IMR-90 (cell line): ENCODE measurements around the gene DDX6. TPM values are rescaled to one million over a fixed set of nuclear protein-coding genes. Genes with fewer than 3 reads are reported as not detected.

Source experiments
- ATAC-seq: fragments of 200-7000 bp; cut with Tn5 transposase; 2 replicates; pipeline ENCODE4 v1.9.1; 2020; ENCODE audit warnings: low read depth, mild to moderate bottlenecking, moderate library complexity
- BruUV-seq: library from RNA; stranded (reverse); fragments of 400-500 nt; replicated peaks from 2 replicates; lab custom pipeline; 2021; lab: Mats Ljungman, UMichigan
- CTCF ChIA-PET: fragments of 300-600 bp; formaldehyde crosslinking; extraction: SDS; loops from one replicate; lab custom pipeline; 2021; ENCODE audit warnings: antibody characterized with exemption; lab: Yijun Ruan, JAX
- POLR2A ChIA-PET: fragments of 300-600 bp; sonication (Branson Sonifier 250); formaldehyde crosslinking; loops from one replicate; lab custom pipeline; 2022; ENCODE audit warnings: antibody characterized with exemption; ENCODE audit not compliant: unreplicated experiment; lab: Charles Lee
- DNase-seq: peaks from one replicate; pipeline ENCODE4 v3.0.0; 2013
- H2AFZ ChIP-seq: replicated peaks from 2 replicates; pipeline ENCODE3; 2013; ENCODE audit warnings: low read length, mild to moderate bottlenecking; ENCODE audit not compliant: poor library complexity
- H2AK5ac ChIP-seq: 2 replicates; pipeline ENCODE4 v1.6.1; 2013; ENCODE audit warnings: low read depth, low read length, inconsistent platforms
- H2AK9ac ChIP-seq: replicated peaks from 2 replicates; pipeline ENCODE3; 2013; ENCODE audit warnings: mild to moderate bottlenecking, low read depth, low read length, moderate library complexity; ENCODE audit not compliant: poor library complexity
- H2BK120ac ChIP-seq: 2 replicates; pipeline ENCODE4 v1.6.1; 2013; ENCODE audit warnings: low read depth, low read length, inconsistent platforms
- H2BK15ac ChIP-seq: 3 replicates; pipeline ENCODE4 v1.6.1; 2013; ENCODE audit warnings: low read depth, low read length, inconsistent platforms
- H2BK20ac ChIP-seq: 2 replicates; pipeline ENCODE4 v1.6.1; 2013; ENCODE audit warnings: low read depth, mild to moderate bottlenecking, inconsistent platforms, low read length, moderate library complexity
- H2BK5ac ChIP-seq: 2 replicates; pipeline ENCODE4 v1.6.1; 2013; ENCODE audit warnings: mild to moderate bottlenecking, low read depth, low read length, inconsistent platforms; ENCODE audit not compliant: poor library complexity, severe bottlenecking
- H3K14ac ChIP-seq: replicated peaks from 2 replicates; pipeline ENCODE4 v1.6.1; 2013; ENCODE audit warnings: low read depth, low read length, inconsistent platforms
- H3K18ac ChIP-seq: 2 replicates; pipeline ENCODE4 v1.6.1; 2013; ENCODE audit warnings: low read depth, low read length, control low read depth
- H3K23ac ChIP-seq: 2 replicates; pipeline ENCODE4 v1.6.1; 2013; ENCODE audit warnings: low read depth, low read length, inconsistent platforms
- H3K27ac ChIP-seq: 2 replicates; pipeline ENCODE4 v1.5.1; 2013; ENCODE audit warnings: mild to moderate bottlenecking, control low read depth, low read length; ENCODE audit not compliant: insufficient read depth
- H3K27me3 ChIP-seq: 2 replicates; pipeline ENCODE4 v1.6.1; 2013; ENCODE audit warnings: low read length; ENCODE audit not compliant: control insufficient read depth, insufficient read depth
- H3K36me3 ChIP-seq: 2 replicates; pipeline ENCODE4 v1.6.1; 2013; ENCODE audit warnings: low read length, mixed read lengths; ENCODE audit not compliant: control insufficient read depth, insufficient read depth
- H3K4ac ChIP-seq: 2 replicates; pipeline ENCODE4 v1.6.1; 2013; ENCODE audit warnings: low read depth, low read length, inconsistent platforms
- H3K4me1 ChIP-seq: 2 replicates; pipeline ENCODE4 v1.6.1; 2013; ENCODE audit warnings: low read length, mixed read lengths; ENCODE audit not compliant: control insufficient read depth, insufficient read depth
- H3K4me2 ChIP-seq: 2 replicates; pipeline ENCODE4 v1.6.1; 2013; ENCODE audit warnings: low read depth, mild to moderate bottlenecking, control low read depth, low read length, moderate library complexity
- H3K4me3 ChIP-seq: 2 replicates; pipeline ENCODE4 v1.5.1; 2013; ENCODE audit warnings: low read depth, mild to moderate bottlenecking, control low read depth, low read length, moderate library complexity; ENCODE audit not compliant: insufficient read depth
- H3K56ac ChIP-seq: 2 replicates; pipeline ENCODE4 v1.6.1; 2013; ENCODE audit warnings: low read length, inconsistent platforms; ENCODE audit not compliant: insufficient read depth; ENCODE audit errors: extremely low read depth
- H3K79me1 ChIP-seq, 2 experiments: 2 replicates each; pipeline ENCODE4 v1.6.1; 2013; ENCODE audit warnings: low read length in 2 of 2, inconsistent platforms in 1 of 2, low read depth in 1 of 2
- H3K9ac ChIP-seq: 2 replicates; pipeline ENCODE4 v1.6.1; 2013; ENCODE audit warnings: low read depth, low read length, control low read depth
- H3K9me1 ChIP-seq: 2 replicates; pipeline ENCODE4 v1.6.1; 2013; ENCODE audit warnings: low read length, inconsistent platforms; ENCODE audit not compliant: insufficient read depth
- H3K9me3 ChIP-seq: 2 replicates; pipeline ENCODE4 v1.6.1; 2013; ENCODE audit warnings: low read length; ENCODE audit not compliant: control insufficient read depth, insufficient read depth
- H4K20me1 ChIP-seq: 2 replicates; pipeline ENCODE4 v1.6.1; 2013; ENCODE audit warnings: low read length, inconsistent platforms; ENCODE audit not compliant: insufficient read depth
- H4K5ac ChIP-seq: 2 replicates; pipeline ENCODE4 v1.6.1; 2013; ENCODE audit warnings: mild to moderate bottlenecking, low read depth, low read length, control low read depth
- H4K8ac ChIP-seq, 2 experiments: 2 replicates each; pipeline ENCODE4 v1.6.1; 2013; ENCODE audit warnings: low read depth in 2 of 2, low read length in 2 of 2, control low read depth in 1 of 2, inconsistent platforms in 1 of 2
- H4K91ac ChIP-seq: 2 replicates; pipeline ENCODE4 v1.6.1; 2013; ENCODE audit warnings: low read depth, low read length, inconsistent platforms; ENCODE audit not compliant: insufficient read depth
- CEBPB ChIP-seq: IDR thresholded peaks from 2 replicates; pipeline ENCODE4 v1.6.1; 2012; ENCODE audit warnings: low read depth, low read length, improper control_type of control experiment
- ELK1 ChIP-seq: fragments of 150-350 bp; IDR thresholded peaks from 2 replicates; pipeline ENCODE4 v1.6.1; 2016; ENCODE audit warnings: low read depth, mild to moderate bottlenecking, low read length, moderate library complexity, borderline replicate concordance
- MAFK ChIP-seq: IDR thresholded peaks from 2 replicates; pipeline ENCODE4 v1.6.1; 2012; ENCODE audit warnings: low read depth, low read length, improper control_type of control experiment
- MAZ ChIP-seq: IDR thresholded peaks from 2 replicates; pipeline ENCODE4 v1.6.1; 2012; ENCODE audit warnings: low read depth, mild to moderate bottlenecking, low read length, improper control_type of control experiment, moderate library complexity, borderline replicate concordance
- NFE2L2 ChIP-seq: fragments of 150-350 bp; IDR thresholded peaks from 2 replicates; pipeline ENCODE4 v1.6.1; 2016; ENCODE audit warnings: low read depth, mild to moderate bottlenecking, low read length
- RAD21 ChIP-seq: IDR thresholded peaks from 2 replicates; pipeline ENCODE4 v1.6.1; 2012; ENCODE audit warnings: low read length, improper control_type of control experiment
- RCOR1 ChIP-seq: IDR thresholded peaks from 2 replicates; pipeline ENCODE4 v1.6.1; 2012; ENCODE audit warnings: mild to moderate bottlenecking, low read length, improper control_type of control experiment; ENCODE audit not compliant: insufficient replicate concordance
- RFX5 ChIP-seq: IDR thresholded peaks from 2 replicates; pipeline ENCODE4 v1.8.0; 2012; ENCODE audit warnings: low read depth, mild to moderate bottlenecking, low read length, moderate library complexity
- SMC3 ChIP-seq: fragments of 150-350 bp; IDR thresholded peaks from 2 replicates; pipeline ENCODE4 v1.6.1; 2016; ENCODE audit warnings: low read depth, mild to moderate bottlenecking, antibody characterized with exemption, low read length, moderate library complexity
- WGBS, 2 experiments: methylation state at CpG; one replicate each; pipeline versions ENCODE4 v1.1.5 to v1.1.7; 2013; ENCODE audit warnings: missing lambda C conversion rate in 2 of 2; ENCODE audit not compliant: insufficient read length in 1 of 2; ENCODE audit errors: extremely low coverage in 2 of 2; 5-methylcytosine and 5-hydroxymethylcytosine counted together
- dilution Hi-C: fragments of 300-500 bp; cut with HindIII; formaldehyde crosslinking; loops from one replicate; pipeline ENCODE4 v1.14.3; 2018; ENCODE audit warnings: low sequenced_read_pairs; ENCODE audit not compliant: unreplicated experiment
- in situ Hi-C: fragments of 300-500 bp; cut with MboI; formaldehyde crosslinking; loops from 3 replicates; pipeline ENCODE4 v1.14.3; 2019; ENCODE audit warnings: low sequenced_read_pairs, inconsistent platforms, mixed read lengths
- intact Hi-C: fragments of 100-400 bp; cut with micrococcal nuclease; formaldehyde crosslinking; loops from 2 replicates; pipeline ENCODE4 v1.10.0; 2022
- polyA plus RNA-seq, 3 experiments: library from polyadenylated mRNA; depleted of rRNA; stranded (reverse); fragments of >200 nt; gene quantifications; 2 replicates each; pipeline ENCODE4 v1.2.3, GENCODE V29; 2012; ENCODE audit warnings: low replicate concordance in 1 of 3
- total RNA-seq: library from RNA; depleted of rRNA; stranded (reverse); fragments of >200 nt; gene quantifications from 2 replicates; pipeline ENCODE4 v1.2.3, GENCODE V29; 2012
- TF ChIP-seq, protein P1 (sequence below): conservative IDR thresholded peaks from 2 replicates; pipeline ENCODE4 v1.5.1; 2012; ENCODE audit warnings: mild to moderate bottlenecking, low read depth, low read length, improper control_type of control experiment

Gene DDX6
- total and polyA plus RNA-seq, 2 of the 4 experiments (the other 2 are of a cell fraction), result 19.2 to 197 TPM

- no peak for DNase-seq
- Histone ChIP-seq H4K20me1 (no peaks in the 10 kb centered on the region; the same call in 1 of the 2 replicates), H3K23ac (no peak overlapping the region), H3K79me1 (peaks cover 11 to 14% of the 10 kb centered on the region in 2 experiments), H3K4me3 (no peak overlapping the region), H2AK9ac (no peak overlapping the region), H3K27ac (no peak overlapping the region), H2BK120ac (no peak overlapping the region), H3K27me3 (no peaks in the 10 kb centered on the region), H3K36me3 (peaks cover 52% of the 10 kb centered on the region), H3K4me1 (no peaks in the 10 kb centered on the region), H3K9ac (no peak overlapping the region), H2BK15ac (no peak overlapping the region), H2AFZ (no peak overlapping the region), H3K9me3 (no peaks in the 10 kb centered on the region), H2AK5ac (no peak overlapping the region), H4K91ac (no peak overlapping the region), H3K14ac (no peak overlapping the region), H4K5ac (no peak overlapping the region), H3K4me2 (no peak overlapping the region), H3K56ac (no peak overlapping the region), H2BK20ac (no peak overlapping the region), H3K18ac (no peak overlapping the region), H4K8ac (no peak overlapping the region), H2BK5ac (no peak overlapping the region), H3K9me1 (no peaks in the 10 kb centered on the region), H3K4ac (no peak overlapping the region)
- intact Hi-C loops, result no loop called here
- dilution Hi-C loops, result no loop called here
- in situ Hi-C loops, result no loop called here
- BruUV-seq, result no TSS peak
- WGBS, 2 experiments, result no CpG with 5 or more reads among the region's 3 CpGs
- ATAC-seq, result no peak
- ChIA-PET POLR2A (no interaction called here), CTCF (no interaction called here)
- TF ChIP-seq NFE2L2 (no peak), RFX5 (no peak), MAZ (no peak), CEBPB (no peak), RAD21 (no peak), SMC3 (no peak), RCOR1 (no peak), MAFK (no peak), ELK1 (no peak)
- TF ChIP-seq, protein P1, sequence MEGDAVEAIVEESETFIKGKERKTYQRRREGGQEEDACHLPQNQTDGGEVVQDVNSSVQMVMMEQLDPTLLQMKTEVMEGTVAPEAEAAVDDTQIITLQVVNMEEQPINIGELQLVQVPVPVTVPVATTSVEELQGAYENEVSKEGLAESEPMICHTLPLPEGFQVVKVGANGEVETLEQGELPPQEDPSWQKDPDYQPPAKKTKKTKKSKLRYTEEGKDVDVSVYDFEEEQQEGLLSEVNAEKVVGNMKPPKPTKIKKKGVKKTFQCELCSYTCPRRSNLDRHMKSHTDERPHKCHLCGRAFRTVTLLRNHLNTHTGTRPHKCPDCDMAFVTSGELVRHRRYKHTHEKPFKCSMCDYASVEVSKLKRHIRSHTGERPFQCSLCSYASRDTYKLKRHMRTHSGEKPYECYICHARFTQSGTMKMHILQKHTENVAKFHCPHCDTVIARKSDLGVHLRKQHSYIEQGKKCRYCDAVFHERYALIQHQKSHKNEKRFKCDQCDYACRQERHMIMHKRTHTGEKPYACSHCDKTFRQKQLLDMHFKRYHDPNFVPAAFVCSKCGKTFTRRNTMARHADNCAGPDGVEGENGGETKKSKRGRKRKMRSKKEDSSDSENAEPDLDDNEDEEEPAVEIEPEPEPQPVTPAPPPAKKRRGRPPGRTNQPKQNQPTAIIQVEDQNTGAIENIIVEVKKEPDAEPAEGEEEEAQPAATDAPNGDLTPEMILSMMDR, result no peak
Observed at GRCh38 chr11:118752654-118753053, 38.3 kb downstream of the DDX6 start.
